ENCODE data around the gene CDH7. TPM values are rescaled to one million over a fixed set of nuclear protein-coding genes. Genes with fewer than 3 reads are reported as not detected.

CDH7 gene
- total RNA-seq, 4 donors from 2014 or later: not detected

DNA sequence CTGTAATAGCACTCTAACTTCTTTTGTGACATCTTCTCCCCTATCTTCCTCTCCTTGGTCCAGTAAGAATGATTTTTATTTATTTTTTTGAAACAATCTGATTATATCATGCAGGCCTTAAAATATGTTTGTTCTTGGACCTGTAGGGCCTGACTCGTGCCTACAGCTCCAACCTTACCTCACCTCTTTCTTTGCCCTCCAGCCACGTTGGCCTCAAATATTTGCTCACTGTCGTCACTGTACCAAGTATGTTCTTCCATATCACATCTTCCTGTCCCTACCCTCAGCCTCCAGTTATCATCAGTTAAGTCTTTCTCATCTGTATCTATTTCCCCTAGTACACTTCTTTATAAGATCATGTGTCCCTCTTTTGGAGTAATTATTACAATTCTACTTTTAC, 125.5 kb downstream of the CDH7 start:
- H3K4me3 ChIP-seq (replicated peaks in 1 of 3): no peak overlapping the region
- no peak for DNase-seq
- H3K27ac ChIP-seq: no peak overlapping the region
- no peak for TF ChIP-seq POLR2A (IDR thresholded peaks at IDR 0.05)
- TF ChIP-seq, protein P1, sequence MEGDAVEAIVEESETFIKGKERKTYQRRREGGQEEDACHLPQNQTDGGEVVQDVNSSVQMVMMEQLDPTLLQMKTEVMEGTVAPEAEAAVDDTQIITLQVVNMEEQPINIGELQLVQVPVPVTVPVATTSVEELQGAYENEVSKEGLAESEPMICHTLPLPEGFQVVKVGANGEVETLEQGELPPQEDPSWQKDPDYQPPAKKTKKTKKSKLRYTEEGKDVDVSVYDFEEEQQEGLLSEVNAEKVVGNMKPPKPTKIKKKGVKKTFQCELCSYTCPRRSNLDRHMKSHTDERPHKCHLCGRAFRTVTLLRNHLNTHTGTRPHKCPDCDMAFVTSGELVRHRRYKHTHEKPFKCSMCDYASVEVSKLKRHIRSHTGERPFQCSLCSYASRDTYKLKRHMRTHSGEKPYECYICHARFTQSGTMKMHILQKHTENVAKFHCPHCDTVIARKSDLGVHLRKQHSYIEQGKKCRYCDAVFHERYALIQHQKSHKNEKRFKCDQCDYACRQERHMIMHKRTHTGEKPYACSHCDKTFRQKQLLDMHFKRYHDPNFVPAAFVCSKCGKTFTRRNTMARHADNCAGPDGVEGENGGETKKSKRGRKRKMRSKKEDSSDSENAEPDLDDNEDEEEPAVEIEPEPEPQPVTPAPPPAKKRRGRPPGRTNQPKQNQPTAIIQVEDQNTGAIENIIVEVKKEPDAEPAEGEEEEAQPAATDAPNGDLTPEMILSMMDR (IDR thresholded peaks at IDR 0.05): no peak
- no peaks in the 10 kb centered on the region for H3K27me3 ChIP-seq
- 75 to 83% methylated on average over 3 of the region's 3 CpGs for WGBS, 2 donors
- H3K36me3 ChIP-seq: no peaks in the 10 kb centered on the region
- H3K9me3 ChIP-seq: no peaks in the 10 kb centered on the region
- no peaks in the 10 kb centered on the region for H3K4me1 ChIP-seq
- intact Hi-C loops (cut with DNase I): no loop called here

DNA sequence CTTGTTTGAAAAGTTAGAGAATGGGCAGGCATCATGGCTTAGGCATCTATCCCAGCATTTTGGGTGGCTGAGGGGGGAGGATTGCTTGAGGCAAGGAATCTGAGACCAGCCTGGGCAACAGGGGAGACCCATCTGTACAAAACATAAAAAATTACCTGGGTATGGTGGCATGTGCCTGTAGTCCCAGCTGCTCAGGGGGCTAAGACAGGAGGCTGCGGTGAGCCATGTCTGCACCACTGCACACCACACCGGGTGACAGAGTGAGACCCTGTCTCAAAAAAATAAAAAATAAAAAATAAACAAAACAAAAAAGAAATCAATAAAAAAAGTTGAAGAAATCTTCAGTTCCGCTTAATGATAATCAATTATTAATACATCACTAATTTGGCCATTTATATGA, 146.5 kb downstream of the CDH7 start:
- Histone ChIP-seq H3K9me3 (no peaks in the 10 kb centered on the region), H3K27ac (no peak overlapping the region), H3K36me3 (no peaks in the 10 kb centered on the region), H3K4me1 (no peaks in the 10 kb centered on the region), H3K27me3 (no peaks in the 10 kb centered on the region), H3K4me3 (replicated peaks in 1 of 3) (no peak overlapping the region)
- TF ChIP-seq POLR2A (IDR thresholded peaks at IDR 0.05): no peak
- TF ChIP-seq, protein P1 (IDR thresholded peaks at IDR 0.05): no peak
- intact Hi-C loops (cut with DNase I): no loop called here
- WGBS, 2 donors: 88 to 96% methylated on average over 3 of the region's 3 CpGs
- no peak for DNase-seq

DNA sequence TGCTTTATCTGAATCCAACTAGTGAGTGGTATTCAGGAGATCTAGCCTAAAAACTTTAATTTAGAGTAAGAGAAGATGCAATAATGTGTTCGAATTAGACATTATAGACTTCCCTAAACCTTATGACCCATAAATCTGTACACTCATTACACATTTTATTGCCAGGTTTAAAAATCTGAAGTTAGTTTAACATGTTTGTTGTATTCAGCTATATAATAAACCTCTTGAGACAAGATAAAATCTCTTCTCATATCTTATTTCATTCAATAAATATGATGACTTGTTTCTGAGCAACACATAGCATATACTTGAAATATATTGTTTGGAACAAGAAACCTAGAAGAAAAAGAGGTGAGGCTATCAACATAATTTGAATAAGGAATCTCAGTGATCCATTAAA, 150.7 kb downstream of the CDH7 start:
- H3K27me3 ChIP-seq: no peaks in the 10 kb centered on the region
- TF ChIP-seq, protein P1 (IDR thresholded peaks at IDR 0.05): no peak
- no peak for TF ChIP-seq POLR2A (IDR thresholded peaks at IDR 0.05)
- H3K4me3 ChIP-seq (replicated peaks in 1 of 3): no peak overlapping the region
- H3K36me3 ChIP-seq: no peaks in the 10 kb centered on the region
- intact Hi-C loops (cut with DNase I): no loop called here
- no peak overlapping the region for H3K27ac ChIP-seq
- DNase-seq: no peak
- 83 to 92% methylated on average over 1 of the region's 1 CpG for WGBS, 2 donors
- H3K9me3 ChIP-seq: no peaks in the 10 kb centered on the region
- H3K4me1 ChIP-seq: no peaks in the 10 kb centered on the region

DNA sequence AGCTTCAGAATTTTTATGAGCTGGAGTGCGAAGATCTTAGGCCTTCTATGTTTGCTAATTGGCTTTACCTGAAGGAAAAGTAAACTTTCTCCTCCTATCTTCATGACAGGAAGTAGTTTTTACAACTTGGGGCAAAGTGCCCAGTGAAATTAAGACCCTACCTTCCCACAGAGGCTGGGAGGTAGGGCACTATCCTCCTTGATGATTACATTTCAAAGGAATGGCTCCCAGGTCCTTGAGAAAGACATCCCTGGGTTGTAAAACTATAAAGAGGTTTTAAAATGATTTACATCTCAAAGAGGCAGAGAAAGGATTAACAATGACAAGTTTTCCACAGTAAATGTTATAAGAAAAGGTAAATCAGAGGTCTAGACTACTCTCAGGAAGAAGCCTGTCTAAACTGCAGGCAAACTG, 155.8 kb downstream of the CDH7 start:
- DNase-seq: no peak
- TF ChIP-seq, protein P1 (IDR thresholded peaks at IDR 0.05): no peak
- TF ChIP-seq POLR2A (IDR thresholded peaks at IDR 0.05): no peak

DNA sequence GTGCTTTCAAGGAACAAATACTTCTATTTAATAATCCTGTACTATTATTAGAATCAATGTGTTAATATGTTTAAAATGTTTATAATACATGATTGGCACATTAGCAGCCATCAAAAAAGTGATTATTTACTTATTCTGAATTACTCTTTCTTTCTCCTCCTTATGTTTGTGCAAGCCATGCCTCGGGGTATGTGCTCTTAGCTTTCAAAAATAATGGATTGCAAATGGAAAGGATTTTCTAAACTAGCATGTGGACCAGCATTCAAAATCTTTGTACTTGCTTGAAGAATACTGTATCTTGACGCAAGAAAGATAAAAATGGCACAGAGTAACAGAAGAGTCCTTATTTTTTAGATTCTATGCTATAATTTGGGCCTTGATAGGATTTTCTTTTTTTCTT, 156.5 kb downstream of the CDH7 start:
- WGBS, 2 donors: 66 to 67% methylated on average over 2 of the region's 2 CpGs
- Histone ChIP-seq H3K4me1 (no peaks in the 10 kb centered on the region), H3K27ac (no peak overlapping the region), H3K9me3 (no peaks in the 10 kb centered on the region), H3K4me3 (replicated peaks in 1 of 3) (no peak overlapping the region), H3K27me3 (no peaks in the 10 kb centered on the region), H3K36me3 (no peaks in the 10 kb centered on the region)
- TF ChIP-seq, protein P1 (IDR thresholded peaks at IDR 0.05): no peak
- TF ChIP-seq POLR2A (IDR thresholded peaks at IDR 0.05): no peak
- intact Hi-C loops (cut with DNase I): no loop called here
- no peak for DNase-seq

More for the DNA sequence above, 155.8 kb downstream of the CDH7 start:
- Histone ChIP-seq H3K4me1 (no peaks in the 10 kb centered on the region), H3K27me3 (no peaks in the 10 kb centered on the region), H3K27ac (no peak overlapping the region), H3K4me3 (replicated peaks in 1 of 3) (no peak overlapping the region), H3K36me3 (no peaks in the 10 kb centered on the region), H3K9me3 (no peaks in the 10 kb centered on the region)
- 85 to 90% methylated on average over 1 of the region's 1 CpG for WGBS, 2 donors
- intact Hi-C loops (cut with DNase I): no loop called here

Measured in thyroid gland (tissue), 4 donors.